Neural progenitor cell (in vitro differentiated cells): ENCODE measurements around the gene PCDHA3.
"Not testable (repeated sequence)": the region's sequence is repeated elsewhere in the genome, so short reads cannot be mapped to it uniquely, and the experiment has no call there.

Experiments used
- EZH2 ChIP-seq: fragments of 200-600 bp; sonication (generic); IDR thresholded peaks from 2 replicates; pipeline ENCODE4 v1.6.1; 2017; ENCODE audit warnings: antibody characterized with exemption, mild to moderate bottlenecking, moderate library complexity
- EZH2phosphoT487 ChIP-seq: fragments of 200-600 bp; sonication (generic); IDR thresholded peaks from 2 replicates; pipeline ENCODE4 v1.6.1; 2017; ENCODE audit warnings: antibody characterized with exemption
- TF ChIP-seq, protein P1 (sequence below): fragments of 200-600 bp; sonication (generic); IDR thresholded peaks from 2 replicates; pipeline ENCODE4 v1.5.1; 2017; ENCODE audit warnings: antibody characterized with exemption, mild to moderate bottlenecking

DNA sequence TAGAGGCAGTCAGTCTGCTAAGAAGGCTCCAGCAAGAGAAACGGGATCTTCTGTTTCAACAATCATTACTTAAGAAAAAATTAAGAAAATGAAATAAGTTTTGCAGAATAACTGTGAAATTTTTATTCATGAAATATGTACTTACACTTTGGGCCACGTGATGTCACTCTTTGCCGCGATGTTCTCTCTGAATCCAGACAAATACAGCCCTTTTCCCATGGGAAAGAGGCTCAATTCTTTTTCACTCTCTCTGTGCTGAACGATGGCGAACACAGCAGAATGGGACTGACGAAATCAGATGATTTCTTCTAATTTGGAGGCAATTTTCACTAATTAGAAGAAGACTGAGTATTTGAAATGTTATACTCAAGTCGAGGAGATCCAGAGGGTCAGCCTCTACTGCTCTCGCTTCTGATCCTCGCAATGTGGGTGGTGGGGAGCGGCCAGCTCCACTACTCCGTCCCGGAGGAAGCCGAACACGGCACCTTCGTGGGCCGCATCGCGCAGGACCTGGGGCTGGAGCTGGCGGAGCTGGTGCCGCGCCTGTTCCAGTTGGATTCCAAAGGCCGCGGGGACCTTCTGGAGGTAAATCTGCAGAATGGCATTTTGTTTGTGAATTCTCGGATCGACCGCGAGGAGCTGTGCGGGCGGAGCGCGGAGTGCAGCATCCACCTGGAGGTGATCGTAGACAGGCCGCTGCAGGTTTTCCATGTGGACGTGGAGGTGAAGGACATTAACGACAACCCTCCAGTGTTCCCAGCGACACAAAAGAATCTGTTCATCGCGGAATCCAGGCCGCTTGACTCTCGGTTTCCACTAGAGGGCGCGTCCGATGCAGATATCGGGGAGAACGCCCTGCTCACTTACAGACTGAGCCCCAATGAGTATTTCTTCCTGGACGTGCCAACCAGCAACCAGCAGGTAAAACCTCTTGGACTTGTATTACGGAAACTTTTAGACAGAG lies 47.6 kb downstream of the PCDHA3 start, which contains the start of gene PCDHA9:
- TF ChIP-seq, protein P1, sequence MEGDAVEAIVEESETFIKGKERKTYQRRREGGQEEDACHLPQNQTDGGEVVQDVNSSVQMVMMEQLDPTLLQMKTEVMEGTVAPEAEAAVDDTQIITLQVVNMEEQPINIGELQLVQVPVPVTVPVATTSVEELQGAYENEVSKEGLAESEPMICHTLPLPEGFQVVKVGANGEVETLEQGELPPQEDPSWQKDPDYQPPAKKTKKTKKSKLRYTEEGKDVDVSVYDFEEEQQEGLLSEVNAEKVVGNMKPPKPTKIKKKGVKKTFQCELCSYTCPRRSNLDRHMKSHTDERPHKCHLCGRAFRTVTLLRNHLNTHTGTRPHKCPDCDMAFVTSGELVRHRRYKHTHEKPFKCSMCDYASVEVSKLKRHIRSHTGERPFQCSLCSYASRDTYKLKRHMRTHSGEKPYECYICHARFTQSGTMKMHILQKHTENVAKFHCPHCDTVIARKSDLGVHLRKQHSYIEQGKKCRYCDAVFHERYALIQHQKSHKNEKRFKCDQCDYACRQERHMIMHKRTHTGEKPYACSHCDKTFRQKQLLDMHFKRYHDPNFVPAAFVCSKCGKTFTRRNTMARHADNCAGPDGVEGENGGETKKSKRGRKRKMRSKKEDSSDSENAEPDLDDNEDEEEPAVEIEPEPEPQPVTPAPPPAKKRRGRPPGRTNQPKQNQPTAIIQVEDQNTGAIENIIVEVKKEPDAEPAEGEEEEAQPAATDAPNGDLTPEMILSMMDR, result peak; percentile 9
- TF ChIP-seq EZH2, EZH2phosphoT487: not testable (repeated sequence)
